ENCODE results near the gene GNAT3. TPM values are rescaled to one million over a fixed set of nuclear protein-coding genes. Genes with fewer than 3 reads are reported as not detected.

Gene GNAT3
- polyA plus RNA-seq (2013, experiment 1 of 2) = not detected
- not detected for polyA plus RNA-seq (2013, experiment 2 of 2)

- Histone ChIP-seq H3K27me3 (ENCODE audit: insufficient read depth, low read length) (no peaks in the 10 kb centered on the region), H3K4me3 (ENCODE audit: low read length) (no peak within 1 kb of the TSS), H3K9me3 (ENCODE audit: insufficient read depth, low read depth, low read length) (no peaks in the 10 kb centered on the region), H3K36me3 (ENCODE audit: insufficient read depth, low read length) (no peaks in the 10 kb centered on the region), H3K27ac (ENCODE audit: low read depth, low read length) (no peak within 1 kb of the TSS), H3K9ac (ENCODE audit: low read depth, low read length) (no peak within 1 kb of the TSS), H3K4me1 (ENCODE audit: insufficient read depth, low read length) (no peaks in the 10 kb centered on the region)
- WGBS = no CpG with 5 or more reads among the region's 3 CpGs
These were observed at the start of gene GNAT3 for GRCh38 chr7:80511964-80512363. Gene GNAT3 (minus strand): TSS chr7:80512064. CDS start chr7:80511926, 138 bp downstream.

GRCh38 chr7:80558116-80558515, 46.3 kb upstream of the GNAT3 start:
- 95% methylated on average over 2 of the region's 3 CpGs for WGBS
- Histone ChIP-seq H3K9ac (ENCODE audit: low read depth, low read length) (no peak overlapping the region), H3K4me3 (ENCODE audit: low read length) (no peak overlapping the region), H3K27ac (ENCODE audit: low read depth, low read length) (no peak overlapping the region), H3K4me1 (ENCODE audit: insufficient read depth, low read length) (no peaks in the 10 kb centered on the region), H3K36me3 (ENCODE audit: insufficient read depth, low read length) (no peaks in the 10 kb centered on the region), H3K27me3 (ENCODE audit: insufficient read depth, low read length) (no peaks in the 10 kb centered on the region), H3K9me3 (ENCODE audit: insufficient read depth, low read depth, low read length) (0 out of 2 replicates have a peak, but pooled peaks cover 10% of the 10 kb centered on the region)

DNA sequence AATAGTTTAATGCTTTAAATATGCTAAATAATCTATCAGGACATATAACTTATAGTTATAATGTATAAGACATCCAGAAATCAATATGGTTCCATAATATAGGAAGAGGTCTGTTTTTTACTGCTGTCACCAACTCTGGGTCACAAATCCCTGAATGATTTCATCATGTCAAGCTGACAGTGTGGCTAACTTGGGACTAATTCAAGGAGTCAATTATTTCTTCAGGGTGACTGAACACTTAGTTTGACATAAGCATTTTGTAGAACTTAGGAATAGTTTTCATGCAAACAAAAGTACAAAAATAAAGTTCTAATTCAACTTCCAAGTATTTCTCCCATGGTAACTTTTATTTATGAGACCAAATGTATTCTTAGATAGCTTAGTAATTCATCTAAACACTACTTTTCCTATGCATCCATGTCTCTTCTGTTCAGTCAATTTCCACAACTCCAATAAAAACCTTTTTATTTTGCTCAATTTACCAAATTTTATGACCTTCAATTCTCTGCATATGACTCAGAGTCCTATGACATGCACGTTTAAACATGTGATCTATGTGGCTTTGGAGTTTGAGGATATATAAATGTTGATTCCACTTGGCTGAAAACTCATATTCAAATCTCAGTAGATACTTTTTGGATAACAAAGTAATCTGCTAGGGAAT, 40.3 kb upstream of the GNAT3 start:
- H3K4me1 ChIP-seq (ENCODE audit: insufficient read depth, low read length) = no peaks in the 10 kb centered on the region
- no peaks in the 10 kb centered on the region for H3K9me3 ChIP-seq (ENCODE audit: insufficient read depth, low read depth, low read length)
- WGBS = 100% methylated on average over 1 of the region's 1 CpG
- H3K4me3 ChIP-seq (ENCODE audit: low read length) = no peak overlapping the region
- no peak overlapping the region for H3K27ac ChIP-seq (ENCODE audit: low read depth, low read length)
- H3K36me3 ChIP-seq (ENCODE audit: insufficient read depth, low read length) = no peaks in the 10 kb centered on the region
- no peaks in the 10 kb centered on the region for H3K27me3 ChIP-seq (ENCODE audit: insufficient read depth, low read length)
- no peak overlapping the region for H3K9ac ChIP-seq (ENCODE audit: low read depth, low read length)

GRCh38 chr7:80550005-80550404, 38.1 kb upstream of the GNAT3 start:
- Histone ChIP-seq H3K4me1 (ENCODE audit: insufficient read depth, low read length) (no peaks in the 10 kb centered on the region), H3K36me3 (ENCODE audit: insufficient read depth, low read length) (no peaks in the 10 kb centered on the region), H3K4me3 (ENCODE audit: low read length) (no peak overlapping the region), H3K9ac (ENCODE audit: low read depth, low read length) (no peak overlapping the region), H3K27me3 (ENCODE audit: insufficient read depth, low read length) (no peaks in the 10 kb centered on the region), H3K9me3 (ENCODE audit: insufficient read depth, low read depth, low read length) (no peaks in the 10 kb centered on the region), H3K27ac (ENCODE audit: low read depth, low read length) (no peak overlapping the region)
- WGBS = 92% methylated on average over 1 of the region's 2 CpGs

DNA sequence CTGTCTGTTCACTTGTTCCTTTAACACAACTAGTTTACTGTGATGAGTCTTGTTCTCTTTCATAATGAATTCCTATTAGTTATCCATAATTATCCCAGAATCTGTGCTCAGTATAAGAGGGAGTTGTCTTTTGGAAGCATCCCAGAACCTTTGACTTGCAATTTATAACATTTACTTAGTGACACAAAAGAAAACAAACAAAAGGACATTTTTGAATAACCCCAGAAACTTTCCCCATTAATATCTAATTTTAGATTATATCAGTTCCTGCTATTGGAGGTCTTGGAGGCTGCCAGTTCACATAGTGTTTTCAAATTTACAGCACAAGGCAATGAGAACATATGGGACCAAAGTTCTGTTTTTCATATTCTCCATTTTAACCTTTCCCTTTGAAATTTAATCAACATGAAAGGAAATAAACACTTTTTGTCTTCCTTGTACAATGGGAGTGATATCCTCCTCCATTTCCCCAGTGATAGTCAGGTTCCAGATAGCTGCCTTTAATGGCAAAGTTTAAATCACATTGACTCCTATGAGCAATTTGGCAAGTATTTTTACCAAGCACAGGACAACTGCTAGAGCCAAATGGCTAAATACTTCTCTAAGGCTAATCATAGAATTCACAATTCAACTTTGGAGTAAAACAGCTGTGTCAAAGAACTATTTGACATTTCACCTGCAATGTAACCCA, 37.1 kb upstream of the GNAT3 start:
- Histone ChIP-seq H3K27ac (ENCODE audit: low read depth, low read length) (no peak overlapping the region), H3K9me3 (ENCODE audit: insufficient read depth, low read depth, low read length) (no peaks in the 10 kb centered on the region), H3K4me3 (ENCODE audit: low read length) (no peak overlapping the region), H3K36me3 (ENCODE audit: insufficient read depth, low read length) (no peaks in the 10 kb centered on the region), H3K27me3 (ENCODE audit: insufficient read depth, low read length) (no peaks in the 10 kb centered on the region), H3K4me1 (ENCODE audit: insufficient read depth, low read length) (no peaks in the 10 kb centered on the region), H3K9ac (ENCODE audit: low read depth, low read length) (no peak overlapping the region)

DNA sequence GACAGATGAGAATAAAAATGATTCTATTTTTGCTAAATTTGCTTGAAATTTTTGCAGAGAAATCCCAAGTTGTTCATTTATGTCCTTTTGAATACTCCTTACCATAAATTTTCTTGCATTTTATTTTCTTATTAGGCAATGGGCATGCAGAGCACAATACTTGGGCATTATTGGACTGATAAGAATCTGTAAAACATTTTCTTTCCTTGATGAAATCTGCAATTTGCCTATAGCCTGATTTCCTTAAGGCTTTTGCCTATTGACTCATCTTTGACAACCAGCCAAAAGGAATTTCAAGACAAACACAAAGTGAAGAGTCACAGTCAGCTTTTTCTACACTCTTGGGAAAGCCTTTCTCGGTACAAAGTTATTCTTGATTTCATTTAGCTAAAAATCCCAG, 30.5 kb upstream of the GNAT3 start:
- 100% methylated on average over 1 of the region's 1 CpG for WGBS
- no peak overlapping the region for H3K9ac ChIP-seq (ENCODE audit: low read depth, low read length)
- no peaks in the 10 kb centered on the region for H3K4me1 ChIP-seq (ENCODE audit: insufficient read depth, low read length)
- H3K27ac ChIP-seq (ENCODE audit: low read depth, low read length) = no peak overlapping the region
- no peaks in the 10 kb centered on the region for H3K36me3 ChIP-seq (ENCODE audit: insufficient read depth, low read length)
- H3K4me3 ChIP-seq (ENCODE audit: low read length) = no peak overlapping the region
- no peaks in the 10 kb centered on the region for H3K27me3 ChIP-seq (ENCODE audit: insufficient read depth, low read length)
- no peaks in the 10 kb centered on the region for H3K9me3 ChIP-seq (ENCODE audit: insufficient read depth, low read depth, low read length)

GRCh38 chr7:80540836-80541235, 29.0 kb upstream of the GNAT3 start:
- no peak overlapping the region for H3K27ac ChIP-seq (ENCODE audit: low read depth, low read length)
- no peak overlapping the region for H3K4me3 ChIP-seq (ENCODE audit: low read length)
- H3K9ac ChIP-seq (ENCODE audit: low read depth, low read length) = no peak overlapping the region
- H3K9me3 ChIP-seq (ENCODE audit: insufficient read depth, low read depth, low read length) = no peaks in the 10 kb centered on the region
- H3K4me1 ChIP-seq (ENCODE audit: insufficient read depth, low read length) = no peaks in the 10 kb centered on the region
- no peaks in the 10 kb centered on the region for H3K36me3 ChIP-seq (ENCODE audit: insufficient read depth, low read length)
- H3K27me3 ChIP-seq (ENCODE audit: insufficient read depth, low read length) = no peaks in the 10 kb centered on the region
- WGBS = no CpG with 5 or more reads among the region's 3 CpGs

DNA sequence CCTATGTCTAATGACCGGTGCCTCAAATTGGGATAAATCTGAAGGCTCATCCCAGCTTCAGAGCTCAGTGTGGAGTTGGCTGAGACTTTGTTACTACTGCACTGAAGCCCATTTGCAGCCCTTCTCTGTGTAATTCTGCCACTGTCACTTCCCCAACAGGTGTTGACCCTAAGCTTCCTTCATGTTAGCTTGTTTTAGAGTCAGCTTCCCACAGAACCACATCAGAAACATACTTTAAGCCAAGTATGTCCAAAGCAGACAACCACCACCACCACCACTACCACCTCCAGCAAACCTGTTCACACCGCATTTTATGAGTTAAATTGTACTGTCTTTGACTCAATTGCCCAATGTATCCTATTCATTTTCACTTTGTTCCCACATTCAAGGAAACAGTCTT, 25.2 kb upstream of the GNAT3 start:
- Histone ChIP-seq H3K27me3 (ENCODE audit: insufficient read depth, low read length) (no peaks in the 10 kb centered on the region), H3K9ac (ENCODE audit: low read depth, low read length) (no peak overlapping the region), H3K4me1 (ENCODE audit: insufficient read depth, low read length) (no peaks in the 10 kb centered on the region), H3K36me3 (ENCODE audit: insufficient read depth, low read length) (no peaks in the 10 kb centered on the region), H3K27ac (ENCODE audit: low read depth, low read length) (no peak overlapping the region), H3K9me3 (ENCODE audit: insufficient read depth, low read depth, low read length) (no peaks in the 10 kb centered on the region), H3K4me3 (ENCODE audit: low read length) (no peak overlapping the region)
- WGBS = 100% methylated on average over 2 of the region's 2 CpGs

DNA sequence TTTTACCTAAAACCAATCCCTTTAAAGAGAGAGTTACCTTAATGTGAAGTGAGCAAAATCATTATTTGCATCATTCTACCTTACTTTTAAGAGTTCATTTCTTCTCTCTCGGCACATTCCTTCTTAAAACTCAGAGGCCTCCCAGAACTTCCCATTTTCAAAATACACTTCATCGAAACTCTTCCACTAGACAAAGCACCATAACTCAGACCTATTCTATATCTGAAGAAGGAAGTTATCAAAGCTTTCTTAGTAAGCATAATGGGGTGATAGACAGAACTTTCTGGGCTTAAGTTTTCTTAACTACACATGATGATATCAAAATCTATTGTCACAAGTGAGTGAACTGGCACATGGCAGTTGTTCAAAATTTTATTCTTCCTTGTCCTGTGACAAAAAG, 24.6 kb upstream of the GNAT3 start:
- no peak overlapping the region for H3K4me3 ChIP-seq (ENCODE audit: low read length)
- H3K36me3 ChIP-seq (ENCODE audit: insufficient read depth, low read length) = no peaks in the 10 kb centered on the region
- H3K4me1 ChIP-seq (ENCODE audit: insufficient read depth, low read length) = no peaks in the 10 kb centered on the region
- no peaks in the 10 kb centered on the region for H3K27me3 ChIP-seq (ENCODE audit: insufficient read depth, low read length)
- H3K27ac ChIP-seq (ENCODE audit: low read depth, low read length) = no peak overlapping the region
- no peaks in the 10 kb centered on the region for H3K9me3 ChIP-seq (ENCODE audit: insufficient read depth, low read depth, low read length)
- H3K9ac ChIP-seq (ENCODE audit: low read depth, low read length) = no peak overlapping the region
- 87% methylated on average over 2 of the region's 2 CpGs for WGBS

- Histone ChIP-seq H3K27ac (ENCODE audit: low read depth, low read length) (no peak overlapping the region), H3K9me3 (ENCODE audit: insufficient read depth, low read depth, low read length) (no peaks in the 10 kb centered on the region), H3K4me1 (ENCODE audit: insufficient read depth, low read length) (no peaks in the 10 kb centered on the region), H3K27me3 (ENCODE audit: insufficient read depth, low read length) (no peaks in the 10 kb centered on the region), H3K4me3 (ENCODE audit: low read length) (no peak overlapping the region), H3K36me3 (ENCODE audit: insufficient read depth, low read length) (no peaks in the 10 kb centered on the region), H3K9ac (ENCODE audit: low read depth, low read length) (no peak overlapping the region)
- 87% methylated on average over 1 of the region's 1 CpG for WGBS
These were observed 21.4 kb upstream of the GNAT3 start for GRCh38 chr7:80533287-80533686.

GRCh38 chr7:80532153-80532552, 20.3 kb upstream of the GNAT3 start:
- 97% methylated on average over 3 of the region's 3 CpGs for WGBS
- no peaks in the 10 kb centered on the region for H3K36me3 ChIP-seq (ENCODE audit: insufficient read depth, low read length)

More at GRCh38 chr7:80532153-80532552, 20.3 kb upstream of the GNAT3 start:
- Histone ChIP-seq H3K9ac (ENCODE audit: low read depth, low read length) (no peak overlapping the region), H3K27me3 (ENCODE audit: insufficient read depth, low read length) (no peaks in the 10 kb centered on the region), H3K9me3 (ENCODE audit: insufficient read depth, low read depth, low read length) (no peaks in the 10 kb centered on the region), H3K27ac (ENCODE audit: low read depth, low read length) (no peak overlapping the region), H3K4me1 (ENCODE audit: insufficient read depth, low read length) (no peaks in the 10 kb centered on the region), H3K4me3 (ENCODE audit: low read length) (no peak overlapping the region)
